PC-9 (cell line): ENCODE results near the gene MACROD2.

Source experiments
- EZH2 ChIP-seq: fragments of 200-600 bp; sonication (generic); IDR thresholded peaks from 2 replicates; pipeline ENCODE4 v1.8.0; 2017; ENCODE audit warnings: antibody characterized with exemption, low read depth
- TF ChIP-seq, protein P1 (sequence below): fragments of 200-600 bp; sonication (generic); conservative IDR thresholded peaks from 2 replicates; pipeline ENCODE4 v1.6.1; 2017; ENCODE audit warnings: mixed run types, antibody characterized with exemption, mild to moderate bottlenecking, moderate library complexity

DNA sequence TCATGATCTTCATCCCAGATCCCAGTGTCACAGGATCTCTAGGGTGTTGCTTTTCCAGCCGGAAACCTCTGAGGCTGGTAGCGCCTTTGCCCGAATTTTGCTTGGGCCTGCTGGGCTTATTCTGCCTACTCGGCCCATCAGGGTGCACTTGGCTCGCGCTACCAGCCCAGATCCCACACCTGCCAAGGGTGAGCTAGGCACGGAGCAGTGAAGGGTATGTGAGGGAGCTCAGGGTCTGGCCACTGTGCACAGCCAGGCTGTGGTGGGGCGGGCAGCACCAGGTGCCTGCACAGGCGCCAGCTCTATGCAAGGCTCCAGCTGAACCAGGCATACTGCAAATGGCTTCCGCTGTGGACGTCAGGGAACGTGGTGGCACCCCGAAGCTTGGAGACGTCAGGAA, 1035.5 kb downstream of the MACROD2 start:
- TF ChIP-seq, protein P1, sequence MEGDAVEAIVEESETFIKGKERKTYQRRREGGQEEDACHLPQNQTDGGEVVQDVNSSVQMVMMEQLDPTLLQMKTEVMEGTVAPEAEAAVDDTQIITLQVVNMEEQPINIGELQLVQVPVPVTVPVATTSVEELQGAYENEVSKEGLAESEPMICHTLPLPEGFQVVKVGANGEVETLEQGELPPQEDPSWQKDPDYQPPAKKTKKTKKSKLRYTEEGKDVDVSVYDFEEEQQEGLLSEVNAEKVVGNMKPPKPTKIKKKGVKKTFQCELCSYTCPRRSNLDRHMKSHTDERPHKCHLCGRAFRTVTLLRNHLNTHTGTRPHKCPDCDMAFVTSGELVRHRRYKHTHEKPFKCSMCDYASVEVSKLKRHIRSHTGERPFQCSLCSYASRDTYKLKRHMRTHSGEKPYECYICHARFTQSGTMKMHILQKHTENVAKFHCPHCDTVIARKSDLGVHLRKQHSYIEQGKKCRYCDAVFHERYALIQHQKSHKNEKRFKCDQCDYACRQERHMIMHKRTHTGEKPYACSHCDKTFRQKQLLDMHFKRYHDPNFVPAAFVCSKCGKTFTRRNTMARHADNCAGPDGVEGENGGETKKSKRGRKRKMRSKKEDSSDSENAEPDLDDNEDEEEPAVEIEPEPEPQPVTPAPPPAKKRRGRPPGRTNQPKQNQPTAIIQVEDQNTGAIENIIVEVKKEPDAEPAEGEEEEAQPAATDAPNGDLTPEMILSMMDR = no peak
- TF ChIP-seq EZH2 = no peak
